SU-DHL-6 (cell line): Measurements from ENCODE around the gene TBC1D32.
"Not testable (repeated sequence)": the region's sequence is repeated elsewhere in the genome, so short reads cannot be mapped to it uniquely, and the experiment has no call there.

Experiments used
- CTCF ChIP-seq: fragments of 200-600 bp; sonication (generic); IDR thresholded peaks from one replicate; pipeline ENCODE4 v1.5.1; 2017; ENCODE audit warnings: antibody characterized with exemption, mild to moderate bottlenecking, low read length, moderate library complexity; ENCODE audit not compliant: insufficient read depth, poor library complexity, severe bottlenecking
- EZH2phosphoT487 ChIP-seq: fragments of 200-600 bp; sonication (generic), shearing (Covaris generic); conservative IDR thresholded peaks from 2 replicates; pipeline ENCODE4 v1.6.1; 2018; ENCODE audit warnings: mild to moderate bottlenecking, antibody characterized with exemption, low read length, moderate library complexity, mixed read lengths

- not testable (repeated sequence) for TF ChIP-seq CTCF, EZH2phosphoT487
These were observed 586 bp downstream of the TBC1D32 start for GRCh38 chr6:121333694-121334093.
